NCI-H1105 (cell line): ENCODE results near the gene KCTD18.

ENCODE experiments used
- DNase-seq: peaks from one replicate; lab custom pipeline; 2025; lab: John Stamatoyannopoulos, UW

KCTD18 gene

DNA sequence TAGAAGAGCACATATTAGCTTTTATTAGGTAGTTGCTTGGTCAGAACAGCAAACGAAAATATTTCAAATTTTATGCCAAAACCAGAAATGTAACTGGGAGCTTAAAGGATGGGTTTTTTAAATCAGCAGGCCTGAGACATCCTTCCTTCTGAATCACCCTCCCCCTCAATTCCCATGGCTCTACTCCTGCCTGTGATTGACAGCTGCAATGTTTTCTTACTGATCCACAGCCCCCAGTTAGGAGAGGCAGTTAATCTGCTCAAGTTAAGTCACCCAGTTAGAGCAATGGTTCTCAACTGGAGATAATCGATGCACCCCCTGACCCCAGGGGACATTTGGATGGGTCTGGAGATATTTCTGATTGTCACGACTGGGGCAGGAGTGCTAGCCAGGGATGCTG, 24.9 kb downstream of the KCTD18 start:
- no peak for DNase-seq

DNA sequence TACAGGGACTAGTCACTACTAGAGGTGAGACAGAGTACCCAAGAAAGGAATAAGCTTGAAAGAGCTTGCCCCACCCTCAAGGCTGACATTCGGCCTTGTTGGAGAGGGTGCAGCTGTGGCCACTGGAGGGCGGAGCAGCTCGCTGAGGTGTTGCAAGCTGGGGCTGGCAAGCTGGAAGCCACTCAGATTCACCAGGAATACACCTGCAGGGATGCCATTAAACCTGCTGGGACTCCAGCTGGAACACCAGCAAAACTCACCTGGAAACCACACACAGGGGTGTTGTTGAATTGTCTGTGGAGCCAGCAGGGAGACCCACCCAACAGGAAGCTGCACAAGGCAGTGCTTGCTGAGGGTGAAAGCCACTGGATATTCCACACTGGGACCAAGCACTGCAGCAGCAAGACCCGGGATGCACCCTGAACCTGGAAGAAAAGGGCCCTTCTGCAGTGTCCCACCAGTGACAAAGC, 26.1 kb downstream of the KCTD18 start:
- no peak for DNase-seq

DNA sequence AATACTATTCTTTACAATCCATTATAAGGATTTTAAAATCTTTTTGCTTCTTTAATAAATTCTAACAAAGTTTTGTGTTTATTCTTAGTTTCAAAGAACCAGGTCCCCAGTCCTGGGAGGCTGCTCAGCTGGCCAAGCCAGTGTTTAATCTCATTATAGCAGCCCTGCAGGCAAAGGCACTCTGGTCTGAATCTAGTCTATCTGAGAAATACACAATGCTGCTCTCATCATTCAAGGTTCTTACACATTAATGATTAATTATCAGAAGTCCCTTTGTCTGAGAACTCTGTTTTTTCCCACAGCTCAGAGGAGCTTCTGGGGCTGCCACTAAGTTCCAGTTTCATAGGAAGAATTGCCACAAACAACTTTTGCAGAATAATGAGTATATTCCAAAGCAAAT, 27.7 kb downstream of the KCTD18 start:
- DNase-seq: no peak

DNA sequence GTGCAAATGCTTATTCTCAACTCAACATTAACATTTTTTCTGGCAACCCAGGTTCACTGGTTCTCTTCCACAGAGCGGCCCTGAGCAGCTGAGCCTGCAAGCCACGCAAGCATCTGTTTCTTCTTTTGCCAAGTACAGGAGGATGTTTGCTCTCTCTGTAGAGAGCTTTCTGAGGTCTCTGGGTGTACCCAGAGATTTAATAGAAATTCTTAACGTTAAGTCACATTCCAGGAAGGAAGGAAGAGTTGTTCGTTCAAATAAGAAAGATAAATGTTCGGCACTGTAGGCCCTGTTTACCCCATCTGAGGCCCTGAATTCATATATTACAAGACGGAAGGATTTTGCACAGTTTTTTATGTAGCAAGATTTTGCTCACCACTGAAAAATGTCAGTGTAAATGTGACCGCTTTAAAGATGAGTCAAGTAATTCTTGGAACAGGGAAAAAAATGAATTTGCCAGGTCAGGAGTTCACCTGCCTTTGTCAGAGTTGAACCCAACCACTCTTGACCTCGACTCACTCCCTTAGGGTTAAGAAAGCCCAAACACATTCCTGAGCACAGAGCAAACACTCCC, 30.1 kb downstream of the KCTD18 start:
- DNase-seq: no peak

DNA sequence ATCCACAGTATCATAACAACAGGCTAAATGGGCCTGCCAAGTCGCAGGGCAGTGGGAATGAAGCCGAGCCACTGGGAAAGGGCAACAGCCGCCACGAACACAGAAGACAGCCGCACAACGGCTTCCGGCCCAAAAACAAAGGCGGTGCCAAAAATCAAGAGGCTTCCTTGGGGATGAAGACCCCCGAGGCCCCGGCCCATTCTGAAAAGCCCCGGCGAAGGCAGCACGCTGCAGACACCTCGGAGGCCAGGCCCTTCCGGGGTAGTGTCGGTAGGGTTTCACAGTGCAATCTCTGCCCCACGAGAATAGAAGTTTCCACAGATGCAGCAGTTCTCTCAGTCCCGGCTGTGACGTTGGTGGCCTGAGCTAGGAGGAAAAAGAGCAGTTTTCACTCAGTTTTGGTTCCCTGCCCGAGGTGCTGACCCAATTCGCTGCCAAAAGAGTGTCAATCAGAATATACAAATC, 32.2 kb downstream of the KCTD18 start:
- DNase-seq: no peak

DNA sequence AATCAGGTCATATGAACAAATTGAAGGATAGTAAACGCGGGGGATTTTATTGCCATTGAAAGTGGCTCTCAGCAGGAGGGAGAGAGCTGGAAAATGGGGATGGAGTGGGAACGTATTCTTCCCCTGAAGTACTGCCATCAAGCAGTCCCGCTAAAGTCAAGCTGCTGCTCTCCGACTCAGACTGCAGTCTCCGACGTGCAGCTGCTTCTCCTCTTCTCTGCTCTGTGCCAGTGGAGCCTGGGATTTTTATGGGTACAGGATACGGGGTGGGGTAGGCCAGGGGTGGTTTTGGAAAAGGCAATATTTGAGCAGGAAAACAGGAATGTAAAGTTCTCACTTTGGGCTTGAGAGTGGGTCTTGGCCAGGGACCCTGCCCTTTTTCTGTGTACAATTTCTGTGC, 33.0 kb downstream of the KCTD18 start:
- DNase-seq: no peak

DNA sequence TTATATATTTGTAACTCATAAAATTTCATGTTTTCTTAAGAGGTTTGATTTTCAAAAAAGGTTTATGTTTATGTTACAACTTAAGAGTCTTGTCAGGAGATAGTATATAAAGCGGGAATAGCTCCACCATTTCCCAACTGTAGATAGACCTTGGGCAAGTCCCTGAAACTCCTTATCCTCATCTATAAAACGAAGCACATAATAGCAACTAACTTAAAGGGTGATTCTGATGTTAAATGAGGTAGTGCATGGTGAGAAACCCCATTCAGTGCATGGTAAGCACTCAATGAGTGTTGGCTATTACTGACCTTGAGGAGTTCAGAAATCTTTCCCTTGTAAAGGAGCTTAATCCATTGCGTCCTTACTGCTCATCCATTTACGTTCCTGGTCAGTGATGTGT, 34.1 kb downstream of the KCTD18 start:
- no peak for DNase-seq

DNA sequence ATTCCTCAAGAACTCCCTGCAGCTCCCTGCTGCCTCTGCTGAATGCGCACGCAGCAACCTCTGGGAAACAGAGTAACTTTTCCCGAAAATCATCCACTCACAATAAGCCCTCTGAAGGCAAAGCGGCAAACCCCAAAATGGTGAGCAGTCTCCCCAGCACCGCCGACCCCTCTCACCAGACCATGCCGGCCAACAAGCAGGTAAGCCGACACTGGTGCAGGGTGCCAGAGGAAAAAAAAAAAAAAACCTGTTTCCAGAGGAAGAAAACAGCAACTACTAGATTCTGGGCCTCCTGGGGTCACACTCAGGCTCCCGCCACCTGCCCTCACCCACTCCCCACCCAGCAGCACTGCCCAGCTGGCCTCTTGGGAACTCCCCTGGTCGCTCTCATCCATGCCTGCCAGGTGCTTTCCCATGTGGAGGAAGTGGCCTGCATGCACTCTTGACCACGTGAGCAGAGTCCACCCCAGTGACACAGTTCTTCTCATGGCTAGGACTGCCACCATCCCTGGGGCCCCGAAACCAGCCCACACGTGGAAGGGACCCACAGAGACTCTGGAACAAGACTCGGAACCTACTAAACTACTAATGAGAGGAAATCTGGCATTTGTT, 36.9 kb downstream of the KCTD18 start:
- DNase-seq: no peak

DNA sequence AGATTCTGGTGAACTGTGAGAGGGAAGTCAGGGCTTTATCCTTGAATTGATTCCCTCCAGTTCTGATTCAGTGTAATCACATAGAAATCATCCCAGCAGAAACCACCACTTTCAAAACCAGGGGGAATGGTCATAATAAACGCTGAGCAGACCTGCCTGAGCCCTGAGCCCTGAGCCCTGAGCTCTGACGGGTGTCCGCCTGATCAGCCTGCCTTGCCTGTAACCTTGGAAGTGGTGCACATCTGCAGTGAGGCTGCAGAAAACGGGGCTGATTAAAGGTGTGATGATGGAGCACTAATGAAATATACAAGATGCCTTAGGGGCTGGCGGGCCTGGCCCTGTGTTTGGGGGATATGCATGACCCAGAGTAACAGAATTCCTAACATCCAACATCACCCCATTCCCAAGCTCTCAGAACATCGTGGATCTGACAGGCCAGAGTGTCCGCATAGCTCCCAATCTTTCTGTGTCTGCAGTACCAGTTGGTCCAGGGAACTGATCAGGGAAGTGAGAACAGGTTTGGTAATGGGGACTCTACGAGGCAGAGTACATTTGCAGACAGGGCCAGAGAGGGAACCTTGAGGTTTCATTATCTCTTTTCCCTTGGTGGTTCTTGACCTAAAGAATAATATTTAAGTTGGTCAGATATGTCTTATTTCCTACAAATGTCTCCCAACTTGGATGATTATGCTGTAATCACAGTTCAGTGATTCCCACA, 37.8 kb downstream of the KCTD18 start:
- no peak for DNase-seq

DNA sequence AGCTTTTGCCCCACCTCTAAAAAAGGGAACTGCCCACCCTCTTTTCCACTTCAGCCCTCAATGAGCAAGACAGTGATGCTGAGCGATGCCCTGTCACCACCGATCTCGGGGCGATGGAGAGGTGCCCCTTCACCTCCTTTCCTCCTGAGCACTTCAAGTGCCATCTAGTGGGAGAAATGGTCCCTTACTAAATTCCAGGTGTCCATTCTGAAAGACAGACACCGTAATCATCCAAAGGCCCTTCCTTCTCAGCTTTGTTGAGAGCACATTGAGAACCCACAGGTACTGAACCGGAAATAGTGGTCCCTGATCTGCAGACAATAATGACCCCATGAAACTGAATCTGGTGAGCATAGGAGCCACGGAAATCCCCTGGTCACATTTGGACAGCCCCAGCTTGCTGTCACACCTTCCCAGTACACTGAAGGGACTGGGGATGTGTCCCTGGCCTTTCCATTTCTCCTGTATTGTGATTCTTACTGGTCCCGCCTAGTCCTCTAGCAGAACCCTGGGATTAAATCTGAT, 38.5 kb downstream of the KCTD18 start:
- DNase-seq: peak; percentile 18

DNA sequence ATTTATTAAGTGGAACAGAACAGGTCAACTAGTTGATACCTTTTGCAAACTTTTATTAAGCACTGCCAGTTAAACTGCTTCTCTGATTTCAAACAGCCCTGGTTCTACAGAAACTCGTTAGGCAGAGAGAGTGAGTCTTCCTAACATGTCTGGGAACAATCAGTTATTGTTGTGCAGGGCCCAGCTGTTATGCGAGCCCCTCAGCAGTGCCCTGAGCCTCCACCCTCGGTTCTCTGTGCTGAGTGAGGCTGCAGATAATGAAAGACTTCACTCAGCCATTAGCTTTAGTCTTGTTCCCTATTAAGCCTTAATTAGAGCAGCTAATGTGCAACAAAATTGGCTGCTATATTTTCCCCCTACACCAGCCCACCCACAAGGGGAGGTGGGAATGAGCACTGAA, 39.6 kb downstream of the KCTD18 start:
- no peak for DNase-seq

DNA sequence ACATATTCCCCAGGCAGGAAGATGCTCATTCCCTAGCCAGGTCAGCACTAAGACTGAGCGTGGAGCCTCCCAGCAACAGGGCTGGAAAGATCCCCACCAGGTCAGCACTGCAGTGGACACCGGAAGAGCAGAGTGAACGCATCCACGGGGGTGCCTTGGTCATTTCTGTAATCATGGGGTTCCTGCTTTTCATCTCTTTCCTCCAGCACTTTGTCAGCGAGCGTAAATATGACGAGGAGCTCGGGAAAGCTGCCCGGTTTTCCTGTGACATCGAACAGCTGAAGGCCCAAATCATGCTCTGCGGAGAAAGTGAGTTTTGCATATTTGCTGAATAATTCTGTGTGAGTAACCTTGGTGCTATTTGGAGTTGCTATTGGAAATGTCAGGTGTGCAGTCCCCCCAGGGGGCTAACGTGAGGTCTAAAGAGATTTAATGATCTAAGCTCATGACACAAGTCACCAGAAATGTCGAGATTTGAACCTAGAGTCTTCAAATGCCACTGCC, 40.1 kb downstream of the KCTD18 start:
- DNase-seq: no peak

DNA sequence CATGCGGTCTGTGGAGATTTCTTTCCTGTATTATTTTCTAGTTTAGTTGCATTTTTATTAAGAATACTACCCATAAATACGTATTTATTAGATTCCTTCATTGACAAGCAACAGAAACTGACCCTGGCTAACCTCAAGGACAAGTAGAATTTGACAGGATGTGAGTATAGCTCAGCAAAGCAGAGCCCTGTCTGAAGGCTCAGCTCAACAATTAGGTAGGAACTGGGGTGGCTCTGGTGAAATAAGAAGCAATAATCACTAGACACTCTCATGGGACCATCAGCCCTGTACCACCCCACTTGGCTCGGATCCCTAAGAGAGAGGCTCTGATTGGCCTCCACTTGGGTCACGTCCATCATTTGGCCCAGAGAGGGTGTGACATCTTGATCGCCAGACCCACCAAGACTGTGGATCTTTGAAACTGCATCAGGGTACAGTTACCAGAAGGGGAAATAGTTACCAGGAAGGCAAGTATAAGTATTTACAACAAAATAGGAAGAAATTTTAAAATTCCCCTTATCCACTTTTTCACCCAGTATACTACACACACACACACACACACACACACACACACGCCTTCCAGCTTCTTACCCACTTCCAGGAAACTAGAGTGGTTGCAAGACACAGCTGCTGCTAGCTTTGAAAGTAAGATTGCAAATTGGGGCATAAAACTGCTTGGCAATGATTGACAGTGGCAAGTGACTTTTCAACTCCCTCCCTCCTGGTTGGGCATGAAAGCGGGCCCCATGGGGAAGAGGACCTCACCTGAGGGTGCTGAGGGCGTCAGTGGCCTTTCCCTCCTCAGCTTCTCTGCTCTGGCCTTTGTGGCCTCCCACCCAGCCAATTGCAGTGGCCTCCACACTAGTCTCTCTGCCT, 41.8 kb downstream of the KCTD18 start:
- no peak for DNase-seq

DNA sequence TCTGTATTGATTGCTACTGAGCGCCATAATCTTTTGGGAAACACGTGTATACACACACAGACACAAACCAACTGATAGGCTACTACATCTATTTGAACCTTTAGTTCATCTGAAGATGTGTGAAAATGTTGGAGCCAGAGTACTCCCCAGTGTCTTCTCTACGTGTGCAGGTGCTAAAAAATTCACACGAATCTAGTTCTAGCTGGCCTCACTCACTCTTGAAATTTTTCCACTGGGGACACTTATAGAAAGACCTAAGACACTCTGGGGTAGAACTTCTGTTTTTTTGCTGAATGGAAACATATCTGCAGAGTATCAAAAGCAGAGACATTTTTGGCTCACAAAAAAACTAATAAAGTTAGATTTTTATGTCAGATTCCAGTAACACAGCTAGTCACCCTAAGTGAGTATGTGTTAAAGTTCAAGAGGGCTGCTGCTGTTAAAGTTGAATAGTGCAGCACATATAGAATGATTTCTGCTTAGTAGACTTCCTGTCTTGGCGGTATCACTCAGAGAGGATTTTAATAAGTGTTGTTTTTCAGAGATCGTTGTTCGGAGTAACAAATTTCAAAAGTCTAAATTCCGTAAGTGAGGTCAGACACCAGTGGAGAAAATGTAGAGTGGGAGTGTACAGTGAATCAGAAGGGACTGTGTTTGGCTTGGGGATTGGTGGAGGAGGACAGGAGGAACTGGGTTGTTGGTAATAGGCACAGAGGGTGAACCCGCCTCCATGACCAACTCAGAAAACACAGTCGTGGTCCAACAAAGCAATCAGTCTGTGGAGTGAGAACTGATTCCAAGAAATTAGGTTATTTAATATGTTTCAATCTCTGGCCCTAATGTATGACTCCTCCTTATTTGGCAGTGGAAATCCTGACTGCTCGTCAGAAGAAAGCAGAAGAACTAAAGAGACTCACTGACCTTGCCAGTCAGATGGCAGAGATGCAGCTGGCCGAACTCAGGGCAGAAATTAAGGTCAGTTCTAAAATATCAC, 43.1 kb downstream of the KCTD18 start:
- no peak for DNase-seq

DNA sequence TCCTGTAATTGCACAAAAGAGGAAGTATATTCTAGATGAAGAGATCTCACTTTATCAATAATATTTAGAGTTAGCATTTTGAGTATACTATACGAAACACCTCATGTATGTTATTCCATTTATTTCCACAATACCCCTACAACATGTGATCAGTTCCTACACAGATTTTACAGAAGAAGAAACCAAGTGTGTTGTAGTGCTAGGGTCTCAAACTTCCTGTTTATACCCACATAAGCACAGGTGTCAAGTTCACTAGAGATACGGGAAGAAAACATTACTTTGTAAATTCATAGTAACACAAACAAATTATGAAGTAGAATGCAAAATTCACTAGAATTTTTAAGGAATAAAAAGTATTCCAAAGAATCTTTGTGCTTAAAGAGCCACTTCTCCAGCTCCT, 46.4 kb downstream of the KCTD18 start:
- no peak for DNase-seq

DNA sequence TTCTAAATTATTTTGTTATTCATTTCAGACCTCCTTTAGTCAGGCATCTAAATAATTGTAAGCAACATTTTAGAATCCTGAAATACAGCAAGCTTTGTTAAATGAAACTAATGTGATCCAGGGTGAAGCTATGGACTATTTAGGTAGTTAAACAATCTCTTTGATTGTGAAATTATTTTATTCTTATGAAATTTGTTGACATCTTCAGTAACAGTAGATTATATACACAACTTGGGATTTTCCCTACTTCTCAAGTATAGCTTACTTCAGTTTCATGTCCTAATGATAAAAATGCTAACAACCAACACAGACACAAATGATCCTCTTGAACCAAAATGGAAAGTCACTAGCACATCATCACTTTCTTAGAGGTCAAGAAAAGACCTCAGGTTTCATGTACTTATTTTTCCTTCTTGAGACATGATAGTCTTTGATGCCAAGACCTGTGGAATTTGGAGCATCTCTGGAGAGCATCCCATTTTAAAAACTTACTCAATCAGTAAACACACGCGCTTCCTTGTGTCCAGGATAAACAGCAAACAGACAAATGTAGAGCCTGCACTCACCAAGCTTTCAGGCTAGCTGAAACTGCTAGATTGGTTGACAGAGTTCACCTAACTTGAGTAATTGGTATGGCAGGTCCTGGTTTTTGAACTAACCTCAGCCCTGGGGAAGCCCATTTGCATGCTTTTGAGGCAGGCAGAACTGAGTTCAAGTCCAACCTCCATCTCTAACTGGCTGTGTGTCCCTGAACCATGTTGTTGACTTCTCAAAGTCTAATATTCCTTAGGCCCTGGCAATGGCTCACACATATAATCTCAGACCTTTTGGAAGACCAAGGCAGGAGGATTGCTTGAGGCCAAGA, 47.8 kb downstream of the KCTD18 start:
- DNase-seq: no peak

DNA sequence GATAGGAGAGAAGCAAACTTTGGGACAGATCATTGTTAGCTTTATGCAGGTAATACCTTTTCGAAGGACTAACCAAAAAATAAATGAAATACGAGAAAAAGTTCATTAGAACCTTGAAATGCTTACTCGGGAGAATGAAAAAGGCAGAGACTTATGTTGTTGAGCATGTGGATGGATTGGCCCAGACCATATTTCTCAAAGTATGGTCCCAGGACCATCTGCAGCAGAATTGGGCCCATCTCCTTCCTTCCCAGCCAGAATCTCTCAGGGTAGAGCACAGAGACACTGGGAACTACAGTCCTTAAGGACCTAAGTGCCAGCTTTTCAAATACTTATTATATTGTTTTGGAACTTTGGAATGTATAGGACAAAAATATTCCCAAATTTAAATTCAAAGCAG, 50.8 kb downstream of the KCTD18 start:
- no peak for DNase-seq

DNA sequence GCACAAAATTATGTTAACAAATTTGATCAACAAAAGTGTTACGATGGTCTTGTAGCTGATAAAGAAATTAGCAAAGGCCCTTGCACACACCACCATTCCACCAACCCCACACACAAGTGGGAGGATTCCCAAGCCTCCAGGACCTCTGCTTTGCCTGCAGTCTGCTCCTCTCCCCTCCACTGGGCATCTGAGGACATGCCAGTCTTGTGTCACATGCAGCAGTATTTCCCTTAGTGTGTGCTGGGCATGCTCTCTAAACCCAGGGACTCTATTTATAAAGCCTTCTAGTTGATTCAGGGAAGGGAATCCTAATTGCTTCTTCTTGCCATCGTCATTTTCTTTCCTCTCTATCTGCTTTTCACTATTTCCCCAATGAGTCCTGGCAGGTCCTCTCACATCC, 53.3 kb downstream of the KCTD18 start:
- no peak for DNase-seq

DNA sequence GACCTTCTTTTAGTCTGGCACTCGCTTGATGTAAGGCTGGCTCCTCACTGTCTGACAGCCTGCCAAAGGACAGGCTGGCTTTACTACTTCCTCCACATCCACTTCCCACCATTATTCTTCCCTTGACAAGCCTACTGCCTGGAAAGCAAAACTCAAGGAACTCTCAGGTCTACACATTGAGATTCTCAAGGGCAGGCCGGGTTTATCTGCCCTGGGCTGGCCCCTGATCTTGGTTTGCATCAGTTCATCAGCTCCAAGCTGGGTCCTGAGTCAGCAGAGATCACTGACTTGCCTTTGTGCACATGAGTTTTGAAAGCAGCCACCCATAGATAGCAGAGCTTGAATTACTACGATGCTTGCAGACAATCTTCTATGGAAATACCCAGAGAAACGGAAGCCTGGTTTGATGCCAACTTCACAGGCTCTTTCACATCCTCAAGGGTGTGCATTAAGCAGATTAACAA, 53.9 kb downstream of the KCTD18 start:
- DNase-seq: no peak
